ENCODE data around the gene GJB5.
"Not testable (repeated sequence)": the region's sequence is repeated elsewhere in the genome, so short reads cannot be mapped to it uniquely, and the experiment has no call there.

GRCh38 chr1:34737236-34737635, 17.6 kb upstream of the GJB5 start:
- not testable (repeated sequence) for TF ChIP-seq CTCF, POLR2A, POLR2AphosphoS5, EP300 (IDR thresholded peaks at IDR 0.05)

All from sigmoid colon (tissue), 4 donors.